HG02970 (cell line): ENCODE data around the gene RFLNA.
"Not testable (repeated sequence)": the region's sequence is repeated elsewhere in the genome, so short reads cannot be mapped to it uniquely, and the experiment has no call there.

Experiments used
- ATAC-seq: cut with Tn5 transposase; IDR thresholded peaks from one replicate; pipeline ENCODE4 v1.9.1; 2021; ENCODE audit warnings: mild to moderate bottlenecking, moderate library complexity, moderate number of reproducible peaks; ENCODE audit not compliant: unreplicated experiment, low FRiP score

Gene RFLNA

GRCh38 chr12:124281309-124281708 is 13.6 kb upstream of the RFLNA start:
- no peak for ATAC-seq

DNA sequence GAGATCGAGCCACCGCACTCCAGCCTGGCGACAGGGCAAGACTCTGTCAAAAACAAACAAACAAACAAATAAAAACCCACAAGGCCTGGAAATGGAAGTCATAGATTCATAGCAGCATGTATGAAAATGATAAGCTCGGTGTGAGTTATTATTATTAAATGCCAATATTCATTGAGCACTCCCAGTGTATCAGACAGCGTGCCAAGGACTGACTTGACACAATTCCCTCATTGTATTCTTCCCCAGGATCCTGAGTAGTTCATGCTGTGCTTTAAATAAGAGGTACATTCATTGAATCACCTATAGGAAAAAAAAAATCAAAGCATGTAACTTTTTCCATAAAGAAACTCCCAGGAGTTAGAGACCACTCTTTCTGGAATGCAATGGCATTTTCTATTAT is 12.6 kb upstream of the RFLNA start:
- ATAC-seq = no peak

DNA sequence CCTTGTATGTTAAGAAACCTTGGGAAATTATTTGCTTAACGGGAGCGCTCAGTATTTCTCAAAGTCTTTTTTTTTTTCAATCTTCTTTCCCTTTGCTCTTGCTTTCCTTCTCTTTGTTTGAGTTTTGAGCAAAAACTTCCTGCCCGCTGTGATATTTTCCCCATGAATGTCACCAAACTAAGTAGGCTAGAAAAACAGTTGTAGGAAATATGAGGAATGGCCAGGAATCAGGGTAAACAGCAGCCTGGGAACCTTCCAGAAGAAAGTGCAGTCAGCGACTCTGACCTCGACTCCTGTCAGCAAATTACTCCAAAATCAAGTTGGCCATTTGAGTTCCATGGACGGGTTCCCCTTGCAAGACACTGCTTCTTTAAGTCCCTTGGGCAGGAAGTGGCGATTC is 11.6 kb upstream of the RFLNA start:
- no peak for ATAC-seq

DNA sequence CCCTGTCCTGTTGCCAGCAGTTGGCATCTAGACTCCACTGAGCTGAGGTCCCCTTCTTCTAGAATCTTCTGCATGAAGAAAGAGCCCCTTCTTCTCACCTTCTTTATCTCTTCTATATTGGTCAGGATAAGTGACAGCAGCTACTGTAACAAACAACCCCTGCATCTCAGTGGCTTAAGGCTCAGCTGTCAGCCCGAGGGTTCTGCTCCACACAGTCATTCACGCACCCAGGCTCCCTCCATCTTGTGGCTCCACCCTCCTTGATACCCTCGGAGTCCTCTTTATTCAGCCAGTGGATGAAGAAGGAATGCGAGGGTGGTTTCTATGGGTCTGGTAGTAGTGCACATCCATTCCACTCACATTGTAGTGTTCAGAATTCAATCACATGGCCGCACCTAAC is 10.5 kb upstream of the RFLNA start:
- ATAC-seq = no peak

DNA sequence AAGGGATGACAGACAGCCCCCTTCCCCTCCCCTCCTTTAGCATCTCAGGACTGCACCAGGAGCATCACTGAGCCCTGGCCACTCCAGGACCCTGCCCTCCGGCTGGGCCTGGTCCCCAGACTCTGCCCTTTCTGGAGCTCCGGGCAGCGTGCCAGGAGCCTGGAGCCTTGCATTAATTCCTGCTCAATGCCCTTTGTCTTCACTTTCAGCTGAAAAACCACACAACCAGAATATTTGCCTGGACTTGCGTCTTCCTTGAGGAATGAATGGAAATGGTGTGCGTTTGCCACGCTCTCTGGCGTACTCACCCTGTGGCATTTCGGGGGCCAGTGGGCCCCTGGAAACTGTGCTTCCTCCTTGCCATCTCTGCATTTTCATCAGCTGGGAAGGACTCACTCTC is 8.5 kb upstream of the RFLNA start:
- no peak for ATAC-seq

DNA sequence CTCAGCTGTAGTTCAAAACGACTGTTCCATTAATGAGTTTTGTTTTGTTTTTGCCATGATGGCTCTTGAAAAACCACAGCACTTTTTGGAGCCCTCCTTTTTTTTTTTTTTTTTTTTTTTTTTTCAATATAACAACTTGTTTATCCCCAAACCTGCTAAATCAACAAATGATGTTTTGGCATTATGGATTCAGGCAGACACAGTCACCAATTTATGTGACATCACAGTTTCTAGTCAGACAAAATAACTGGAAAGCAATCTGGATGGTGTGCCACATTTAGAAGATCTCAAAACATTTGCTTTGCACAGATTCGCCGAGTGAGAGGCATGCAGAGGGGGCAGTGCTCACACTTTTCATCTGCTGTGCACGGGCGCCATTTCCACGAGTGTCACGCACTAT is 7.9 kb upstream of the RFLNA start:
- no peak for ATAC-seq

GRCh38 chr12:124289634-124290600 is 5.0 kb upstream of the RFLNA start:
- ATAC-seq = no peak

- no peak for ATAC-seq
Observed at GRCh38 chr12:124292385-124292784, 2.5 kb upstream of the RFLNA start.

DNA sequence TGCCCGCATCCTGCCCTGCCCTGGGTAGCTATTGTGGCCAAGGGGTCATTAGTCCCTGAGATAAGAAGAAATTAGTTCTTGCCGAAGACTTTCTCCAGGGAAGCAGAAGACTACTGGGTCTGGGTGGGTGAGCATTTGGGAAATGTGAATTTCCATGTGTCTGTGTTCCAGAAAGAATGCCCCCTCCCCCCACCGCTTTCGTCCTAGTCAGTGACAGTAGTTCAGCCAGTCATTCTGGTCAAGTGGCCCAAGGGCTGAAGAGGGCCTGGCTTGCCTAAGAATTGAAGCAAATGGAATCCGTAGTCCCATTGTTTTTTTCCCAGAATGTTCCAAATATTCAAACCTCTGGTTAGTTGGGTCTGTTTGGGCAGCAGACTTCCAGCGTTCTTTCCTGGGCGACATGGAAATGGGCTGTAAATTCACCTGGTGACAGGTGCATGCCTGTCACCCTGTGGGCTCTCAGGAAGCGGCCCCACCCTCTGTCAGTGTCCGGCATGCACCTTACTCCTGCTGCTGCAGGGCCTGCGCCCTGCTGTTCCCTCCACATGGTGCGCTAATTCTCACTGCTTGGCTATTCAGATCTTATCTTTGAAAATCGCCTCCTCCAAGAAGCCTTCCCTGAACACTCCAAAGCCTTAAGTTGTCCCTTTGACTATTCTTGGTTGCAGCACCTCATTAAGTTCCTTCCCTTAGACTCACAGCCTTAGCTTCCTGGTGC is 1.4 kb upstream of the RFLNA start:
- no peak for ATAC-seq

DNA sequence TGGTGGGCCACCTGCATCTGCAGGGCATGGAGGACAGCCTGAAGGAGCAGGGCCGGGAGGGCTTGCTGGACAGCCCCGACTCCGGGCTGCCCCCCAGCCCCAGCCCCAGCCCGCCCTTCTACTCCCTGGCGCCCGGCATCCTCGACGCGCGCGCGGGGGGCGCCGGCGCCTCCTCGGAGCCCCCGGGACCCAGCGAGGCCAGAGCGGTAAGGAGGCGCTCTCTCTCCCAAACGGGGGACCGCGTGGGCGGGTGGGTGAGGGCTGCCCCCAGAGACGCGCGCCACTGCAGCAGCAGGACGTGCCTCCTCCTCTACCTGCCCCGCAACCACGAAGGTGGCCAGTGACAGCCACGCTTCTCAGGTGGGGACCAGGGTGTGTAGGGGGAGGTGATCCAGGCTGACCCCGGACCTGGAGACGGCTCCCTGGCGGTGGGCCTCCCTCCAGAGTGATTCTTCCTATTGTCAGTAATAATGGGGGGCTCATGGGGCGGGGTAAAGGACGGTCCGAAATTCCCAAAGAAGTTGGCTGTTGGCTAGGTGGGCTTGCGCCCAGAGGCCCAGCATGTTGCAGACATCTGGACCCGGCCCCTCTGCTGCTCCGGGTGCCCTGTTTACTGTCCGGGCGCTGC is 652 bp downstream of the RFLNA start:
- ATAC-seq = no peak

DNA sequence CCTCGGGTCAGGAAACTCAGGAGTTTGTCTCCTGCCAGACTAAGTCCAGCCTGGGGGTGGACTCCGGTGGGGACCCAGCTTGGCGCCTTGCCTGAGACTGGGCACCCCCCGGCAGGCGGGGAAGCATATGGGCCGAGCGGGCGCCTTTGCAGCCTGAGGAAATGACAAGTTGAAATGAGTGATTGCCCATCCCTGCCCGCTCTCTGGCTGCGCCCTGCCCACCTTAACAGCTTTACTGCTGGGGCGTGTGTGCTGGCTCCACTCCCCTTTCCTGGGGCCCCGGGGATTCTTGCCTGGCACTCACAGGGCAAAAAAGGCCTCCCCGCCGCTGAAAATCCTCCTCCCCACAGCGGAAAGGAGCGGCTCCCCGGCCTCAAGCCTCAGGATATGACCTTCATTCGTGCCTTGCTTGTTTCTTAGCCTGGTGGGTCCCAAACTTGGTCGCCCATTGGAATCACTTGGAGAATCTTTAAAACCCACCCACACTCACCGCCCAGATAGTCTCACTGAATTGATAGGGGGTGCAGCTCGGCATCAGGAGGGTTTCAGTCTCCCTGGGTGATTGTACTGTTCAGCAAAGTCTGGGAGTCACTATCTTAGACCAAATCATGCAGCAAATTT is 1.5 kb downstream of the RFLNA start:
- ATAC-seq = no peak

- no peak for ATAC-seq
Observed at GRCh38 chr12:124296916-124297351, 2.0 kb downstream of the RFLNA start.

- no peak for ATAC-seq
Observed at GRCh38 chr12:124297389-124297788, 2.5 kb downstream of the RFLNA start.

GRCh38 chr12:124297856-124298255 is 3.0 kb downstream of the RFLNA start:
- no peak for ATAC-seq

DNA sequence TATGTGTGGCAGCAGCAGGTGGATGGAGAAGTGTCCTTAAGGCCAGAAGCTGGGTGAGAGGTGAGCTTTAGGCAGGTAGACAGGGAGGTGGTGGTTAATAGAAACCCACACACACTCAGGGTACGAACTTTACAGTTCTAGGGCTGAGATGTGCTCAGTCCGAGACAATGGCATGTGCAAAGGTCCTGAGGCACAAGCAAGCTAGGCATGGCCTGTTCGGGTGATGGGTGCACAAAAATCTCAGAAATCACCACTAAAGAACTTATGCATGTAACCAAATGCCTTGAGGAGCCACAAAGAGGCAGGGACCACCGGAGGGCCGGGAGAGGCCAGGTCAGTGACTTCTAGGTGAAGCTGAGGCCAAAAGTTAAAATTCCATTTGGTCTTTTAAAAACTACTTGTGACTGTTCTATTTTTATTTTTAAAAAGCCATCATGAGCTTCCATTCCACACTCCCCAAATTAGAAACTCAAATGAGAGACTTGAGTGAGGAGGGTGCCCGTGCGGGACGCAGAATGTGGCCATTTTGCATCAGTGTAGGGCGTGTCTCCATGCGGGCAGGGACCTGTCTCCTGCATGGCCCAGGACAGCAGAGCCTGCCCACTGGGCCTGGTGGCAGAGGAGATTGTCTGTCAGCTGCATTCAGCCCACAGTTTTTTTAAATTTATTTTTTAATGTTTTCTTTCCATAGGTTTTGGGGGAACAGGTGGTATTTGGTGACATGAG is 4.0 kb downstream of the RFLNA start:
- ATAC-seq = no peak

DNA sequence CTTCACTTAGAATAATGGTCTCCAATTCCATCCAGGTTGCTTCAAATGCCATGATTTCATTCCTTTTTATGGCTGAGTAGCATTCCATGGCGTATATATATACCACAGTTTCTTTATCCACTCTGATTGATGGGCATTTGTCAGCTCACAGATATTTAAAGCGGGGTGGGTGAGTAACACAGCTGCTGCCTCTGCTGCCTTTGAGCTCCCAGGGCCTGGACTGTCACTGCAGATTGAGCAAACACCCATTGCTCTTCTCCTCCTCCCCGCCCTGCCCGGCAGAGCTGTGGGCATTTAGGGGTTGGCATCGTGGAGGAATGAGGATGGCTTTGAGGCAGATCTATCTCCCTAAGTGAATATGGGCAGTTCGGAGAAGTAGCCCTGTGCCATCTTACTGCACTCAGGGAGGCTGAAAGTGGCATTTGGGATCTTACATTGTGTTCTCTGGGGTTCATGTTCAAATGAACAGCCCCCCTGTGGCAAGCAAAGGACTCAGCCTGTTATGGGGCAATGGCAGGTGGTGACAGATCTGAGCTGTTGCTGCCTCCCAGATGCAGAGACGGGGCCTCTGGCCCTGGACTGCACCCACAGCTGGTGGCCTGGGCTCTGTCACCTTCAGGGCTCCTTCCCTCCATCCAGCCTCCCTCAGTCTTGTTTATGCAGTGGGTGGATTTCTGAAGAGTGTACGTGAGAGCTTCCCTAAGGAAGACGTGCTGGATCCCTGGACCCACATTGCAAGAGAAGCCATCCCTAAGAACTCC is 4.9 kb downstream of the RFLNA start:
- no peak for ATAC-seq

- ATAC-seq = not testable (repeated sequence)
Observed at GRCh38 chr12:124300657-124301056, 5.8 kb downstream of the RFLNA start.

GRCh38 chr12:124301084-124301654 is 6.3 kb downstream of the RFLNA start:
- ATAC-seq = no peak

GRCh38 chr12:124302241-124302806 is 7.4 kb downstream of the RFLNA start:
- ATAC-seq = no peak
